Erythroblast (primary cell): ENCODE measurements around the gene THRB.
A peak's percentile ranks its signal among the peaks of the same experiment; 100 is the strongest.

ENCODE experiments used
- DNase-seq, 2 experiments: peaks; one replicate each; lab custom pipeline; 2025; lab: John Stamatoyannopoulos, UW
- GATA1 ChIP-seq: IDR thresholded peaks from 2 replicates; pipeline ENCODE4 v1.6.1; 2011; ENCODE audit warnings: low read depth, mild to moderate bottlenecking, control low read depth, low read length, moderate library complexity
- POLR2A ChIP-seq: IDR thresholded peaks from 2 replicates; pipeline ENCODE4 v1.6.1; 2011; ENCODE audit warnings: mild to moderate bottlenecking, low read length

Gene THRB

GRCh38 chr3:24254649-24255048 is 240.0 kb downstream of the THRB start:
- no peak for TF ChIP-seq POLR2A
- no peak for TF ChIP-seq GATA1
- DNase-seq: no peak

GRCh38 chr3:24253336-24253735 is 241.3 kb downstream of the THRB start:
- no peak for TF ChIP-seq GATA1
- TF ChIP-seq POLR2A: no peak
- DNase-seq: no peak

- no peak for DNase-seq
- TF ChIP-seq POLR2A (no peak), GATA1 (no peak)
Observed at GRCh38 chr3:24249523-24249922, 245.1 kb downstream of the THRB start.

GRCh38 chr3:24245056-24245455 is 249.6 kb downstream of the THRB start:
- no peak for TF ChIP-seq GATA1
- TF ChIP-seq POLR2A: no peak
- DNase-seq: no peak

- no peak for TF ChIP-seq GATA1
- no peak for TF ChIP-seq POLR2A
- no peak for DNase-seq
Observed at GRCh38 chr3:24244491-24244890, 250.2 kb downstream of the THRB start.

- no peak for DNase-seq
- no peak for TF ChIP-seq GATA1
- no peak for TF ChIP-seq POLR2A
Observed at GRCh38 chr3:24242012-24242698, 252.5 kb downstream of the THRB start.

GRCh38 chr3:24240306-24240705 is 254.3 kb downstream of the THRB start:
- no peak for TF ChIP-seq GATA1
- TF ChIP-seq POLR2A: no peak

GRCh38 chr3:24237971-24238706 is 256.5 kb downstream of the THRB start:
- no peak for TF ChIP-seq POLR2A
- TF ChIP-seq GATA1: no peak
- DNase-seq: peak; percentile 81 to 84

More at GRCh38 chr3:24240306-24240705, 254.3 kb downstream of the THRB start:
- no peak for DNase-seq

- TF ChIP-seq GATA1 (no peak), POLR2A (no peak)
- no peak for DNase-seq
Observed at GRCh38 chr3:24235121-24235520, 259.5 kb downstream of the THRB start.

GRCh38 chr3:24232784-24233183 is 261.9 kb downstream of the THRB start:
- TF ChIP-seq POLR2A: no peak
- no peak for TF ChIP-seq GATA1
- no peak for DNase-seq

- TF ChIP-seq POLR2A: no peak
- no peak for TF ChIP-seq GATA1
- no peak for DNase-seq
Observed at GRCh38 chr3:24229468-24230221, 265.0 kb downstream of the THRB start.

- no peak for DNase-seq
- no peak for TF ChIP-seq POLR2A
- TF ChIP-seq GATA1: no peak
Observed at GRCh38 chr3:24227635-24228034, 267.0 kb downstream of the THRB start.

GRCh38 chr3:24226397-24226796 is 268.3 kb downstream of the THRB start:
- TF ChIP-seq POLR2A (no peak), GATA1 (no peak)
- no peak for DNase-seq
